Panc1 (cell line): ENCODE results near the gene USP24. TPM values are rescaled to one million over a fixed set of nuclear protein-coding genes. Genes with fewer than 3 reads are reported as not detected.

ENCODE experiments used
- ATAC-seq: fragments of 200-7000 bp; cut with Tn5 transposase; 2 replicates; pipeline ENCODE4 v1.9.1; 2020; ENCODE audit warnings: mild to moderate bottlenecking, moderate library complexity
- BruUV-seq: library from RNA; stranded (reverse); fragments of 400-500 nt; replicated peaks from 2 replicates; lab custom pipeline; 2021; lab: Mats Ljungman, UMichigan
- CTCF ChIA-PET: fragments of 300-600 bp; sonication (Branson Sonifier 250); formaldehyde crosslinking; loops from one replicate; lab custom pipeline; 2022; ENCODE audit warnings: antibody characterized with exemption; lab: Charles Lee
- POLR2A ChIA-PET: fragments of 300-600 bp; sonication (Branson Sonifier 250); formaldehyde crosslinking; loops from one replicate; lab custom pipeline; 2022; ENCODE audit warnings: antibody characterized with exemption; lab: Charles Lee
- DNase-seq: peaks from one replicate; pipeline ENCODE4 v3.0.0-alpha.2; 2010; ENCODE audit warnings: low read depth, low spot score
- H3K27ac ChIP-seq: 2 replicates; pipeline ENCODE4 v1.5.1; 2011; ENCODE audit warnings: mild to moderate bottlenecking, low read length, inconsistent platforms
- H3K27me3 ChIP-seq: fragments of 200-500 bp; sonication (Bioruptor generic); 2 replicates; pipeline ENCODE4 v1.6.0; 2014; ENCODE audit warnings: low read length, inconsistent platforms; ENCODE audit not compliant: control insufficient read depth, insufficient read depth
- H3K36me3 ChIP-seq: fragments of 200-500 bp; sonication (Bioruptor generic); 2 replicates; pipeline ENCODE4 v1.5.1; 2014; ENCODE audit warnings: inconsistent platforms, mild to moderate bottlenecking, low read length, moderate library complexity; ENCODE audit not compliant: control insufficient read depth, insufficient read depth
- H3K4me1 ChIP-seq: 2 replicates; pipeline ENCODE4 v1.5.1; 2011; ENCODE audit warnings: inconsistent platforms, mild to moderate bottlenecking, low read length, moderate library complexity; ENCODE audit not compliant: control insufficient read depth, insufficient read depth
- H3K4me3 ChIP-seq, 2 experiments: 2 replicates each; pipeline ENCODE4 v1.5.1; 2011 to 2012; ENCODE audit warnings: low read depth in 2 of 2, low read length in 2 of 2, mild to moderate bottlenecking in 2 of 2, inconsistent platforms in 1 of 2, moderate library complexity in 1 of 2
- H3K9me3 ChIP-seq: fragments of 200-500 bp; sonication (Bioruptor generic); 2 replicates; pipeline ENCODE4 v1.5.1; 2014; ENCODE audit warnings: low read depth, mild to moderate bottlenecking, inconsistent platforms, low read length, moderate library complexity; ENCODE audit not compliant: control insufficient read depth, insufficient read depth
- POLR2AphosphoS5 ChIP-seq: IDR thresholded peaks from 2 replicates; pipeline ENCODE4 v1.6.1; 2012; ENCODE audit warnings: mild to moderate bottlenecking, low read depth, low read length, moderate library complexity
- REST ChIP-seq, 2 experiments: IDR thresholded peaks; 2 replicates each; pipeline ENCODE4 v1.6.1; 2011 to 2012; ENCODE audit warnings: low read depth in 2 of 2, control low read depth in 1 of 2, low read length in 1 of 2, mild to moderate bottlenecking in 1 of 2, moderate library complexity in 1 of 2; ENCODE audit not compliant: insufficient read depth in 1 of 2
- SIN3A ChIP-seq: IDR thresholded peaks from 2 replicates; pipeline ENCODE4 v1.6.1; 2012; ENCODE audit warnings: low read depth, mild to moderate bottlenecking, low read length, moderate library complexity, borderline replicate concordance; ENCODE audit not compliant: insufficient read depth
- TCF7L2 ChIP-seq: IDR thresholded peaks from 2 replicates; pipeline ENCODE4 v1.6.1; 2011; ENCODE audit warnings: mild to moderate bottlenecking, low read depth, low read length, inconsistent platforms
- in situ Hi-C: cut with HindIII; loops from 2 replicates; pipeline ENCODE4 v1.10.0; 2016; ENCODE audit warnings: low sequenced_read_pairs, low pct_unique_long_range_greater_than_20kb
- intact Hi-C: fragments of 100-400 bp; cut with micrococcal nuclease; formaldehyde crosslinking; loops from one replicate; pipeline ENCODE4 v1.10.0; 2022; ENCODE audit not compliant: unreplicated experiment
- total RNA-seq: library from RNA; stranded (reverse); gene quantifications from one replicate; pipeline ENCODE4 v1.2.1, GENCODE V29; 2021; ENCODE audit not compliant: unreplicated experiment
- TF ChIP-seq, protein P1 (sequence below): fragments of 450-650 bp; IDR thresholded peaks from 2 replicates; pipeline ENCODE4 v1.5.1; 2017; ENCODE audit warnings: mild to moderate bottlenecking

Gene USP24
- total RNA-seq, 1 experiment from 2014 or later, result 52.2 TPM

DNA sequence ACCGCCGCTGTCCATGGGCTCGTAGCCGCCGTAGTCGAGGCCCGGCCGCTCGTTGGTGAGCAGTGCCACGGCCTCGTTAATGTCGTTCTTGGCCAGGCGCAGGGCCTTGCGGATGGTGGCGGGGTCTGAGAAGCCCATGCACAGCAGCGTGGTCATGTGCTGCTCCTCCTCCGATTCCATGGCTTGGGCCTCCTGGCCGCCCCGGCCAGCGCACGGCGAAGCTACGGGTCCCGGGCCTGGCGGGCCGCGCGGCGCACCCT, 300 bp downstream of the USP24 start:
- peak; percentile 62 for ATAC-seq
- H3K4me3 ChIP-seq, result peak overlapping the region; percentile 69 to 86
- POLR2A ChIA-PET, result no interaction called here
- H3K4me1 ChIP-seq, result peaks cover 43% of the 10 kb centered on the region
- peak overlapping the region; percentile 64 for H3K27ac ChIP-seq
- intact Hi-C loops (loop anchor here (5.0 kb wide), 2 partner anchors 62 to 73 kb away; no protein-coding TSS in a partner anchor), in situ Hi-C loops (no loop called here)
- CTCF ChIA-PET, result no interaction called here
- TF ChIP-seq REST (IDR thresholded peaks at IDR 0.05; ENCODE audit: insufficient read depth in 1 of 2, low read depth in 2 of 2, low read length in 1 of 2) (no peak), SIN3A (no peak), POLR2AphosphoS5 (no peak), TCF7L2 (no peak)
- TF ChIP-seq, protein P1, sequence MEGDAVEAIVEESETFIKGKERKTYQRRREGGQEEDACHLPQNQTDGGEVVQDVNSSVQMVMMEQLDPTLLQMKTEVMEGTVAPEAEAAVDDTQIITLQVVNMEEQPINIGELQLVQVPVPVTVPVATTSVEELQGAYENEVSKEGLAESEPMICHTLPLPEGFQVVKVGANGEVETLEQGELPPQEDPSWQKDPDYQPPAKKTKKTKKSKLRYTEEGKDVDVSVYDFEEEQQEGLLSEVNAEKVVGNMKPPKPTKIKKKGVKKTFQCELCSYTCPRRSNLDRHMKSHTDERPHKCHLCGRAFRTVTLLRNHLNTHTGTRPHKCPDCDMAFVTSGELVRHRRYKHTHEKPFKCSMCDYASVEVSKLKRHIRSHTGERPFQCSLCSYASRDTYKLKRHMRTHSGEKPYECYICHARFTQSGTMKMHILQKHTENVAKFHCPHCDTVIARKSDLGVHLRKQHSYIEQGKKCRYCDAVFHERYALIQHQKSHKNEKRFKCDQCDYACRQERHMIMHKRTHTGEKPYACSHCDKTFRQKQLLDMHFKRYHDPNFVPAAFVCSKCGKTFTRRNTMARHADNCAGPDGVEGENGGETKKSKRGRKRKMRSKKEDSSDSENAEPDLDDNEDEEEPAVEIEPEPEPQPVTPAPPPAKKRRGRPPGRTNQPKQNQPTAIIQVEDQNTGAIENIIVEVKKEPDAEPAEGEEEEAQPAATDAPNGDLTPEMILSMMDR, result no peak
- H3K9me3 ChIP-seq, result no peaks in the 10 kb centered on the region
- no TSS peak for BruUV-seq
- no peaks in the 10 kb centered on the region for H3K27me3 ChIP-seq
- no peaks in the 10 kb centered on the region; the same call in 1 of the 2 replicates for H3K36me3 ChIP-seq
- DNase-seq, result no peak

- H3K27ac ChIP-seq, result peak overlapping the region; percentile 87
- DNase-seq, result no peak
- no peaks in the 10 kb centered on the region for H3K9me3 ChIP-seq
- peak overlapping the region; percentile 69 to 86 for H3K4me3 ChIP-seq
- no peak for TF ChIP-seq REST (IDR thresholded peaks at IDR 0.05; ENCODE audit: insufficient read depth in 1 of 2, low read depth in 2 of 2, low read length in 1 of 2)
- TF ChIP-seq TCF7L2, result no peak
- TF ChIP-seq POLR2AphosphoS5, result no peak
- TF ChIP-seq SIN3A, result no peak
- TF ChIP-seq, protein P1, result no peak
- BruUV-seq, result no TSS peak
- intact Hi-C loops, result loop anchor here (5.0 kb wide), 1 partner anchor 72 kb away; no protein-coding TSS in a partner anchor
- POLR2A ChIA-PET, result no interaction called here
- H3K27me3 ChIP-seq, result no peaks in the 10 kb centered on the region
- H3K4me1 ChIP-seq, result peaks cover 46% of the 10 kb centered on the region
- ATAC-seq, result peak; percentile 70
- H3K36me3 ChIP-seq, result no peaks in the 10 kb centered on the region; the same call in 1 of the 2 replicates
- in situ Hi-C loops, result no loop called here
- CTCF ChIA-PET, result no interaction called here
Measured at GRCh38 chr1:55214212-55214933, 791 bp downstream of the USP24 start.
